C4-2B (cell line): ENCODE results near the gene A2M.

Experiments used
- CTCF ChIP-seq: fragments of 450-650 bp; conservative IDR thresholded peaks from 2 replicates; pipeline ENCODE4 v1.5.1; 2017; ENCODE audit warnings: mild to moderate bottlenecking
- ZFX ChIP-seq: fragments of 450-650 bp; IDR thresholded peaks from 2 replicates; pipeline ENCODE4 v1.6.1; 2017

GRCh38 chr12:9084417-9084816 is 31.3 kb downstream of the A2M start:
- TF ChIP-seq CTCF (no peak), ZFX (no peak)
